CD4-positive, alpha-beta T cell (primary cell): ENCODE measurements around the gene UGT1A5. TPM values are rescaled to one million over a fixed set of nuclear protein-coding genes. Genes with fewer than 3 reads are reported as not detected.

ENCODE experiments used
- ATAC-seq: fragments of 200-7000 bp; cut with Tn5 transposase; one replicate; pipeline ENCODE4 v1.10.0; 2022; ENCODE audit warnings: mild to moderate bottlenecking; ENCODE audit not compliant: poor library complexity
- CTCF ChIA-PET: fragments of 350-600 bp; sonication (Branson Sonifier 250); formaldehyde crosslinking; loops from one replicate; lab custom pipeline; 2021; ENCODE audit warnings: antibody characterized with exemption, inconsistent platforms; lab: Charles Lee
- POLR2A ChIA-PET: fragments of 350-600 bp; sonication (Branson Sonifier 250); formaldehyde crosslinking; loops from one replicate; lab custom pipeline; 2021; ENCODE audit warnings: antibody characterized with exemption, inconsistent platforms; lab: Charles Lee
- DNase-seq, 14 experiments: peaks; one replicate each; pipeline ENCODE4 v3.0.0-alpha.2; 2013 to 2020; ENCODE audit warnings: mixed read lengths in 2 of 14
- H3K27ac ChIP-seq, 2 donors: one replicate each; pipeline versions ENCODE4 v1.5.1 to v1.7.0; 2013; ENCODE audit warnings: low read length in 2 of 2, low read depth in 1 of 2, mild to moderate bottlenecking in 1 of 2
- H3K27me3 ChIP-seq, 2 experiments: 1 replicate in 1 of 2; 2 replicates in 1 of 2; pipeline versions ENCODE4 v1.6.1 to v1.7.0; 2013; ENCODE audit warnings: low read length in 2 of 2, control low read depth in 1 of 2, mild to moderate bottlenecking in 1 of 2, moderate library complexity in 1 of 2; ENCODE audit not compliant: insufficient read depth in 2 of 2, control insufficient read depth in 1 of 2
- H3K36me3 ChIP-seq: one replicate; pipeline ENCODE4 v1.6.1; 2013; ENCODE audit warnings: low read length, control low read depth; ENCODE audit not compliant: insufficient read depth
- H3K4me1 ChIP-seq: one replicate; pipeline ENCODE4 v1.6.1; 2013; ENCODE audit warnings: low read length, control low read depth; ENCODE audit not compliant: insufficient read depth
- H3K4me3 ChIP-seq: one replicate; pipeline ENCODE4 v1.5.1; 2013; ENCODE audit warnings: mild to moderate bottlenecking, low read length, moderate library complexity
- H3K9me3 ChIP-seq, 2 experiments: 1 replicate in 1 of 2; 2 replicates in 1 of 2; pipeline versions ENCODE4 v1.6.1 to v1.7.0; 2013; ENCODE audit warnings: low read length in 2 of 2, mild to moderate bottlenecking in 2 of 2, control low read depth in 1 of 2, moderate library complexity in 1 of 2; ENCODE audit not compliant: control insufficient read depth in 1 of 2, insufficient read depth in 1 of 2
- H3K27ac Mint-ChIP-seq: one replicate; pipeline ENCODE4 v1.8.0; 2020; ENCODE audit warnings: mixed read lengths
- H3K27me3 Mint-ChIP-seq: one replicate; pipeline ENCODE4 v1.8.0; 2021; ENCODE audit warnings: mixed read lengths
- H3K36me3 Mint-ChIP-seq: one replicate; pipeline ENCODE4 v1.8.0; 2021; ENCODE audit warnings: low read depth, mixed read lengths
- H3K4me1 Mint-ChIP-seq: one replicate; pipeline ENCODE4 v1.8.0; 2021; ENCODE audit warnings: low read depth, mixed read lengths
- H3K4me3 Mint-ChIP-seq: one replicate; pipeline ENCODE4 v1.8.0; 2020; ENCODE audit warnings: mild to moderate bottlenecking, mixed read lengths
- H3K9me3 Mint-ChIP-seq: one replicate; pipeline ENCODE4 v1.8.0; 2020; ENCODE audit warnings: mixed read lengths
- intact Hi-C, 2 experiments: fragments of 100-400 bp; cut with DNase I in 1 of 2; cut with micrococcal nuclease in 1 of 2; formaldehyde crosslinking; loops; one replicate each; pipeline versions ENCODE4 v1.15.1 to v1.9.0; 2023 to 2025; cut with DNase I, micrococcal nuclease
- total RNA-seq, 174 experiments: library from RNA in 2 of 174; stranded (reverse) in 2 of 174; gene quantifications; one replicate each; pipeline ENCODE4 v1.2.3 and lab custom pipeline; 2021 to 2026
- TF ChIP-seq, protein P1 (sequence below): fragments of 200-600 bp; IDR thresholded peaks from one replicate; pipeline ENCODE4 v1.8.0; 2022; ENCODE audit warnings: antibody characterized with exemption, mild to moderate bottlenecking

The UGT1A5 gene
- total RNA-seq, 2 experiments from 2014 or later, result not detected

DNA sequence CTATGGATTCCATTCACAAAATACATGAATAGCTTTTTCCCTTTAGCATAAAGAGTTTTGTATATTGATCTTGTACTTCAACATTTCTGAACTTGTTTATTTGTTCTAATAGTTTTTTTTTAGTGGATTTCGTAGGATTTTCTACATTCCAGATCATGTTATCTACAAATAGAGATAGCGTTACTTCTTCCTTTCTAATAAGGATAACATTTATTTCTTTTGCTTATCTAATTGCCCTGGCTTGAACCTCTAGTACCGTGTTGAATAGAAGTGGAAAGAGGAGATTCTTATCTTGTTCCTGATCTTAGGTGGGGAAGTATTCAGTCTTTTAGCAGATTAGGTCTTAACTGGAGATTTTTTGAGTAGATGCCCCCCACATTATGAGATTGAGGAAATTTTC lies 10.5 kb upstream of the UGT1A5 start:
- Histone ChIP-seq H3K4me3 (no peak overlapping the region), H3K27ac (no peak overlapping the region), H3K9me3 (peaks cover 3 to 4% of the 10 kb centered on the region in 2 experiments), H3K27me3 (peaks cover 0 to 4% of the 10 kb centered on the region in 2 experiments), H3K36me3 (no peaks in the 10 kb centered on the region), H3K4me1 (no peaks in the 10 kb centered on the region)
- Mint-ChIP-seq H3K27me3 (peaks cover 20% of the 10 kb centered on the region), H3K9me3 (peaks cover 3% of the 10 kb centered on the region), H3K36me3 (no peaks in the 10 kb centered on the region), H3K4me1 (no peaks in the 10 kb centered on the region), H3K4me3 (no peak overlapping the region), H3K27ac (no peak overlapping the region)
- CTCF ChIA-PET, result no interaction called here
- DNase-seq, result no peak
- TF ChIP-seq, protein P1, sequence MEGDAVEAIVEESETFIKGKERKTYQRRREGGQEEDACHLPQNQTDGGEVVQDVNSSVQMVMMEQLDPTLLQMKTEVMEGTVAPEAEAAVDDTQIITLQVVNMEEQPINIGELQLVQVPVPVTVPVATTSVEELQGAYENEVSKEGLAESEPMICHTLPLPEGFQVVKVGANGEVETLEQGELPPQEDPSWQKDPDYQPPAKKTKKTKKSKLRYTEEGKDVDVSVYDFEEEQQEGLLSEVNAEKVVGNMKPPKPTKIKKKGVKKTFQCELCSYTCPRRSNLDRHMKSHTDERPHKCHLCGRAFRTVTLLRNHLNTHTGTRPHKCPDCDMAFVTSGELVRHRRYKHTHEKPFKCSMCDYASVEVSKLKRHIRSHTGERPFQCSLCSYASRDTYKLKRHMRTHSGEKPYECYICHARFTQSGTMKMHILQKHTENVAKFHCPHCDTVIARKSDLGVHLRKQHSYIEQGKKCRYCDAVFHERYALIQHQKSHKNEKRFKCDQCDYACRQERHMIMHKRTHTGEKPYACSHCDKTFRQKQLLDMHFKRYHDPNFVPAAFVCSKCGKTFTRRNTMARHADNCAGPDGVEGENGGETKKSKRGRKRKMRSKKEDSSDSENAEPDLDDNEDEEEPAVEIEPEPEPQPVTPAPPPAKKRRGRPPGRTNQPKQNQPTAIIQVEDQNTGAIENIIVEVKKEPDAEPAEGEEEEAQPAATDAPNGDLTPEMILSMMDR, result no peak
- POLR2A ChIA-PET, result no interaction called here
- ATAC-seq, result no peak
- intact Hi-C loops, result no loop called here

- no peak for ATAC-seq
- peaks cover 19% of the 10 kb centered on the region for H3K27me3 Mint-ChIP-seq
- no peaks in the 10 kb centered on the region for H3K4me1 ChIP-seq
Observed at GRCh38 chr2:233705911-233706506, 6.7 kb upstream of the UGT1A5 start.

DNA sequence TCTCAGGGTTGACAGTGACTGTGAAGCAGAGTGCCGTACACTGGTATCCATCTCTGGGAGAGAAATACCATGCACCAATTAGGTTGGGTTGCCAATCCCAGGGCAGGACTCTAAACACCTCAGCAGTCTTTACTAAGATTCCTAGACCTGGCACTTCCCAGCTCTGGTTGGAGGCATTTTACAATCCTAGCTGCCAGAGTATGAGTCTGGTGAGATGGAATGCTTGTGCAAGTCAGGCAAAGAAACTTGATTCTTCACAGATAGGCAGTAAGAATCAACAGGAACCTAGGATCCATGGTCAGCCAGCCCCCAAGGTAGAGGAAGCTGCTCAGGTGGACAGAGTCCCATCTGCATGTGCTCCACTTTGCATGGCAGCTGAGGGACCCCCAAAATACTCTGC lies 6.0 kb upstream of the UGT1A5 start:
- Histone ChIP-seq H3K4me1 (no peaks in the 10 kb centered on the region), H3K27me3 (peaks cover 0 to 6% of the 10 kb centered on the region in 2 experiments), H3K9me3 (peaks cover 3 to 4% of the 10 kb centered on the region in 2 experiments), H3K4me3 (no peak overlapping the region), H3K36me3 (no peaks in the 10 kb centered on the region), H3K27ac (no peak overlapping the region)
- no peak overlapping the region for H3K4me3 Mint-ChIP-seq
- intact Hi-C loops, result no loop called here
- H3K27me3 Mint-ChIP-seq, result peaks cover 25% of the 10 kb centered on the region
- H3K27ac Mint-ChIP-seq, result no peak overlapping the region
- peaks cover 3% of the 10 kb centered on the region for H3K9me3 Mint-ChIP-seq
- TF ChIP-seq, protein P1, result no peak
- no peaks in the 10 kb centered on the region for H3K36me3 Mint-ChIP-seq
- DNase-seq, result no peak
- ATAC-seq, result no peak
- CTCF ChIA-PET, result interaction anchor here (0.7 kb wide), 1 partner anchor 880 kb away, joined by 3 read pairs; no protein-coding TSS in a partner anchor
- no peaks in the 10 kb centered on the region for H3K4me1 Mint-ChIP-seq
- POLR2A ChIA-PET, result no interaction called here

More at GRCh38 chr2:233705911-233706506, 6.7 kb upstream of the UGT1A5 start:
- no peaks in the 10 kb centered on the region for H3K4me1 Mint-ChIP-seq
- no peak overlapping the region for H3K4me3 ChIP-seq
- ChIA-PET POLR2A (no interaction called here), CTCF (no interaction called here)
- intact Hi-C loops, result no loop called here
- no peaks in the 10 kb centered on the region for H3K36me3 Mint-ChIP-seq
- no peak for DNase-seq
- TF ChIP-seq, protein P1, result no peak
- no peak overlapping the region for H3K27ac ChIP-seq
- no peaks in the 10 kb centered on the region for H3K36me3 ChIP-seq
- no peak overlapping the region for H3K27ac Mint-ChIP-seq
- H3K4me3 Mint-ChIP-seq, result no peak overlapping the region
- H3K9me3 ChIP-seq, result peaks cover 3 to 4% of the 10 kb centered on the region in 2 experiments
- peaks cover 3% of the 10 kb centered on the region for H3K9me3 Mint-ChIP-seq
- H3K27me3 ChIP-seq, result peaks cover 0 to 6% of the 10 kb centered on the region in 2 experiments
